NOMO-1 treated with dmso at 0.1 percent for 144 hours (cell line): ENCODE results near the gene SRC.
A peak's percentile ranks its signal among the peaks of the same experiment; 100 is the strongest.
"Not testable (repeated sequence)": the region's sequence is repeated elsewhere in the genome, so short reads cannot be mapped to it uniquely, and the experiment has no call there.

ENCODE experiments used
- DNase-seq: peaks from one replicate; lab custom pipeline; 2025; ENCODE audit not compliant: unreplicated experiment; lab: John Stamatoyannopoulos, UW

SRC gene

GRCh38 chr20:37362231-37362792 is 16.4 kb downstream of the SRC start:
- DNase-seq = no peak

GRCh38 chr20:37362821-37363220 is 16.9 kb downstream of the SRC start:
- DNase-seq = no peak

- no peak for DNase-seq
Measured at GRCh38 chr20:37363221-37364012, 17.5 kb downstream of the SRC start.

GRCh38 chr20:37364013-37364926 is 18.3 kb downstream of the SRC start:
- DNase-seq = no peak

- DNase-seq = no peak
Measured at GRCh38 chr20:37364927-37365272, 19.0 kb downstream of the SRC start.

- DNase-seq = peak; percentile 61
Measured at GRCh38 chr20:37365760-37366638, 20.1 kb downstream of the SRC start.

GRCh38 chr20:37366743-37367142 is 20.8 kb downstream of the SRC start:
- DNase-seq = no peak

GRCh38 chr20:37369846-37370245 is 23.9 kb downstream of the SRC start:
- DNase-seq = no peak

- DNase-seq = not testable (repeated sequence)
Measured at GRCh38 chr20:37371845-37372244, 25.9 kb downstream of the SRC start.

GRCh38 chr20:37372441-37372840 is 26.5 kb downstream of the SRC start:
- no peak for DNase-seq

GRCh38 chr20:37373020-37373598 is 27.2 kb downstream of the SRC start:
- no peak for DNase-seq

GRCh38 chr20:37375227-37375626 is 29.3 kb downstream of the SRC start:
- no peak for DNase-seq

- no peak for DNase-seq
Measured at GRCh38 chr20:37376324-37376723, 30.4 kb downstream of the SRC start.

GRCh38 chr20:37376791-37377190 is 30.9 kb downstream of the SRC start:
- DNase-seq = no peak

- no peak for DNase-seq
Measured at GRCh38 chr20:37377346-37378081, 31.6 kb downstream of the SRC start.

- DNase-seq = no peak
Measured at GRCh38 chr20:37378420-37378784, 32.5 kb downstream of the SRC start.

GRCh38 chr20:37378785-37379598 is 33.1 kb downstream of the SRC start:
- DNase-seq = no peak

- DNase-seq = no peak
Measured at GRCh38 chr20:37379967-37380828, 34.3 kb downstream of the SRC start.
